ENCODE data around the gene CACNA1G. TPM values are rescaled to one million over a fixed set of nuclear protein-coding genes. Genes with fewer than 3 reads are reported as not detected.
A peak's percentile ranks its signal among the peaks of the same experiment; 100 is the strongest.

The CACNA1G gene
- total RNA-seq, 1 donor from 2014 or later, result not detected

DNA sequence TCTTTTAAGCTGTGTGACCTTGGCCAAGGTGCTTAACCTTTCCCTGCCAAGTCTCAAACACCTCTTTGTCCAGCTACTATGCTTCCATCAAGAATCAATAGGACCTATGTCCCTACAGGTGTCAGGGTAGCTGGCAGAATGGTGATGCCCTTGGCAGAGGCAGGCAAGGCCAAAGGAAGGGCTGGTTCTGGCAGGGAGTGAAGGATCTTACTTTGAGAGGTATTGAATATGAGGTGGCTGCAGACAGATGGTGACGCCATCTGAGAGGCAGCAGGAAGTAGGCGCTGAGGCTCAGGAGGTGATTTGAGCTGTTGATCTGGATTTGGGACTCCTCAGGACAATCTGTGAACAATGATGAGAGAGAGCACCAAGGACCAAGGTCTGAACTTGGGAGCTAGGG lies 86.7 kb downstream of the CACNA1G start:
- H3K4me3 Mint-ChIP-seq (ENCODE audit: unreplicated experiment), result no peak overlapping the region
- TF ChIP-seq, protein P1, sequence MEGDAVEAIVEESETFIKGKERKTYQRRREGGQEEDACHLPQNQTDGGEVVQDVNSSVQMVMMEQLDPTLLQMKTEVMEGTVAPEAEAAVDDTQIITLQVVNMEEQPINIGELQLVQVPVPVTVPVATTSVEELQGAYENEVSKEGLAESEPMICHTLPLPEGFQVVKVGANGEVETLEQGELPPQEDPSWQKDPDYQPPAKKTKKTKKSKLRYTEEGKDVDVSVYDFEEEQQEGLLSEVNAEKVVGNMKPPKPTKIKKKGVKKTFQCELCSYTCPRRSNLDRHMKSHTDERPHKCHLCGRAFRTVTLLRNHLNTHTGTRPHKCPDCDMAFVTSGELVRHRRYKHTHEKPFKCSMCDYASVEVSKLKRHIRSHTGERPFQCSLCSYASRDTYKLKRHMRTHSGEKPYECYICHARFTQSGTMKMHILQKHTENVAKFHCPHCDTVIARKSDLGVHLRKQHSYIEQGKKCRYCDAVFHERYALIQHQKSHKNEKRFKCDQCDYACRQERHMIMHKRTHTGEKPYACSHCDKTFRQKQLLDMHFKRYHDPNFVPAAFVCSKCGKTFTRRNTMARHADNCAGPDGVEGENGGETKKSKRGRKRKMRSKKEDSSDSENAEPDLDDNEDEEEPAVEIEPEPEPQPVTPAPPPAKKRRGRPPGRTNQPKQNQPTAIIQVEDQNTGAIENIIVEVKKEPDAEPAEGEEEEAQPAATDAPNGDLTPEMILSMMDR (IDR thresholded peaks at IDR 0.05; ENCODE audit: unreplicated experiment), result no peak
- H3K4me1 Mint-ChIP-seq (ENCODE audit: unreplicated experiment), result peaks cover 3% of the 10 kb centered on the region
- no peak for DNase-seq (ENCODE audit: low spot score)
- H3K36me3 Mint-ChIP-seq (ENCODE audit: low read depth, unreplicated experiment), result no peaks in the 10 kb centered on the region
- H3K9me3 Mint-ChIP-seq (ENCODE audit: unreplicated experiment), result no peaks in the 10 kb centered on the region
- H3K27me3 Mint-ChIP-seq (ENCODE audit: unreplicated experiment), result peaks cover 1% of the 10 kb centered on the region
- no peak overlapping the region for H3K27ac Mint-ChIP-seq (ENCODE audit: unreplicated experiment)

DNA sequence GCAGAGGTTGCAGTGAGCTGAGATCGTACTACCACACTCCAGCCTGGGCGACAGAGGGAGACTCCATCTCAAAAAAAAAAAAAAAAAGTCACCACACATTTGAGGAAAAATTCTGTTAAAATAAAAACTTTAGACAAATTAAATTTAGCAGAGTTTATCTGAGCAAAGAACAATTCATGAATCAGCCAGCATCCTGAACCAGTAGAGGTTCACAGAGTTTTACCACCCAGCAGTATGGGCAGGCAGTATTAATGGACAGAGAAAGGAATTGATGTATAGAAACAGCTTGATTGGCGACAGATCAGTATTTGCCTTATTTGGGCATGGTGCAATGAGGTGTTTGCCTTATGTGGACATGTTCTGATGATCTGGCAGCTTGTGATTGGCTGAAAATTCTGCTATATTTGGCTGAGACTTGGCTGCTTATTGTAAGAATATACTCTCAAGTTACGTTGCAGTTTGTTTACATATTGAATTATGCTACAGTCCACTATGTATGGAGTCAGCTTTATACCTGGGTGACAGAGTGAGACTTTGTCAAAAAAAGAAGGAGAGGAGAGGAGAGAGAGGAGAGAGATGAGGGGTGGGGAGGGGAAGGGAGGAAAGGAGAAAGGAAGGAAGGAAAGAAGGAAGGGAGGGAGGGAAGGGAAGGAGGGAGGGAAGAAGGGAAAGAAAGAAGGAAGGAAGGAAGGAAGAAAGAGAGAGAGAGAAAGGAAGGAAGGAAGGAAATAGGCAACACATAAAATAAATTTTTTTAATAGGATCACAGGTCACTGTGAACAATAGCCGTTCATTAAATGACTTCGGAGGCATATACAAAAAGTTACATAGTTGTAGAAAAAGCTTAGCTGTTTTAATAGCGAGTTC lies 88.8 kb downstream of the CACNA1G start:
- Mint-ChIP-seq H3K4me3 (ENCODE audit: unreplicated experiment) (no peak overlapping the region), H3K9me3 (ENCODE audit: unreplicated experiment) (no peaks in the 10 kb centered on the region), H3K27ac (ENCODE audit: unreplicated experiment) (peak overlapping the region; percentile 34), H3K4me1 (ENCODE audit: unreplicated experiment) (no peaks in the 10 kb centered on the region), H3K36me3 (ENCODE audit: low read depth, unreplicated experiment) (no peaks in the 10 kb centered on the region), H3K27me3 (ENCODE audit: unreplicated experiment) (peaks cover 1% of the 10 kb centered on the region)
- TF ChIP-seq, protein P1 (IDR thresholded peaks at IDR 0.05; ENCODE audit: unreplicated experiment), result no peak
- DNase-seq (ENCODE audit: low spot score), result no peak

DNA sequence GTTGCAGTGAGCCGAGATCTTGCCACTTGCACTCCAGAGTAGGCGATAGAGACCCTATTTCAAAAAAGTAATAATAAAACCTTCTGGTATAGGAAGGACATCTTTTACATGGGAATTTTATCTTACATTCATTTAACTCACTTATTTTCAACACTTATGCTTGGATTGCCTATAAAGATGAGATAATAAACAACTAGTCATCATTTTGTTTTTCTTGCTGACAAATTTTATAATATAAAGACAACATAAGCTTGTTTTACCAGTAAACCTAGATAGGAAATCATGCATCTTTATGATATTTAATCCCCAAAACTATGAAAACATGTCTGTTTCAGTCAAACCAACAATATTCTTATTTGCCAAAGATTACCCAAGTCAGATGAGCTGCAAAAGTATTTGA lies 91.1 kb downstream of the CACNA1G start:
- Mint-ChIP-seq H3K9me3 (ENCODE audit: unreplicated experiment) (no peaks in the 10 kb centered on the region), H3K4me3 (ENCODE audit: unreplicated experiment) (no peak overlapping the region), H3K27ac (ENCODE audit: unreplicated experiment) (no peak overlapping the region), H3K36me3 (ENCODE audit: low read depth, unreplicated experiment) (no peaks in the 10 kb centered on the region), H3K4me1 (ENCODE audit: unreplicated experiment) (no peaks in the 10 kb centered on the region), H3K27me3 (ENCODE audit: unreplicated experiment) (no peaks in the 10 kb centered on the region)
- no peak for DNase-seq (ENCODE audit: low spot score)
- TF ChIP-seq, protein P1 (IDR thresholded peaks at IDR 0.05; ENCODE audit: unreplicated experiment), result no peak

DNA sequence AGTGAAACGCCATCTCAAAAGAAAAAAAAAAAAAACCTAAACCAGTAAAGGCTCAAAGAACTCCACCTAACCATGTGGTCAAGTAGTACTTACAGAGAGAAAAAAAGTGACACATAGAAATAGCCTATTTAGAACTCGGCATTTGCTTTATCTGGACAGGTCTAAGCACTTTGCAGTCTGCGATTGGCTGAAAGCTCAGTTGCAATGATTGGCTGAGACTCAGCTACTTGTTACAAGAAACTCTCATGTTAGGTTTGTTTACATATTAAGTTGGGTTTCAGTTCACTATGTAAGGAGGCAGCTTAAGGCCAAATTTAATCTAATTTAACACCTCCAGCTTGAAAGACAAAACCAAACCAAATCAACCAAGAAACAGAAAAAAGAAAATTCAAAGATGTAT lies 93.2 kb downstream of the CACNA1G start:
- no peaks in the 10 kb centered on the region for H3K9me3 Mint-ChIP-seq (ENCODE audit: unreplicated experiment)
- no peaks in the 10 kb centered on the region for H3K36me3 Mint-ChIP-seq (ENCODE audit: low read depth, unreplicated experiment)
- TF ChIP-seq, protein P1 (IDR thresholded peaks at IDR 0.05; ENCODE audit: unreplicated experiment), result no peak
- peaks cover 3% of the 10 kb centered on the region for H3K27me3 Mint-ChIP-seq (ENCODE audit: unreplicated experiment)
- no peak for DNase-seq (ENCODE audit: low spot score)
- H3K4me3 Mint-ChIP-seq (ENCODE audit: unreplicated experiment), result no peak overlapping the region
- H3K4me1 Mint-ChIP-seq (ENCODE audit: unreplicated experiment), result no peaks in the 10 kb centered on the region
- no peak overlapping the region for H3K27ac Mint-ChIP-seq (ENCODE audit: unreplicated experiment)

DNA sequence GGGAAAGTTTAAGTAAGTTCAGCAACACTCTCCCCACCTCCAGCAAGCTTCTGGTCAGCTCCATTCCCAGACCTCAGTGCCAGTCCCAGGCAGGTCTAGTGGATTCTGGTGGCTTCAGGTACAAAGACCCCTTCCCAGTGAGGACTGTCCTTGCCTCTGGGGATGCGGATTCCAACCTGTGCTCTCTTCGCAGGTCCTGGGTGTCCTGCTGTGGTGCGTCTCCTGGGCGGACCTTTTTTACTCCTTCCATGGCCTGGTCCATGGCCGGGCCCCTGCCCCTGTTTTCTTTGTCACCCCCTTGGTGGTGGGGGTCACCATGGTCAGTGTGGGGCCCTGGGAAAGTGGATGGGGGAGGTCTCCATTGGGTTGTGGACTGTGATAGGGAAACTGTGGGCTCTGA lies 96.0 kb downstream of the CACNA1G start:
- no peak for DNase-seq (ENCODE audit: low spot score)
- H3K4me1 Mint-ChIP-seq (ENCODE audit: unreplicated experiment), result peaks cover 11% of the 10 kb centered on the region
- H3K9me3 Mint-ChIP-seq (ENCODE audit: unreplicated experiment), result no peaks in the 10 kb centered on the region
- peaks cover 7% of the 10 kb centered on the region for H3K27me3 Mint-ChIP-seq (ENCODE audit: unreplicated experiment)
- no peak overlapping the region for H3K27ac Mint-ChIP-seq (ENCODE audit: unreplicated experiment)
- H3K4me3 Mint-ChIP-seq (ENCODE audit: unreplicated experiment), result no peak overlapping the region
- TF ChIP-seq, protein P1 (IDR thresholded peaks at IDR 0.05; ENCODE audit: unreplicated experiment), result no peak
- H3K36me3 Mint-ChIP-seq (ENCODE audit: low read depth, unreplicated experiment), result no peaks in the 10 kb centered on the region
